Psoas muscle (tissue), 8 donors: Measurements from ENCODE around the gene ASTN2. TPM values are rescaled to one million over a fixed set of nuclear protein-coding genes. Genes with fewer than 3 reads are reported as not detected.

Experiments used
- ATAC-seq, 4 donors: fragments of 200-7000 bp; cut with Tn5 transposase; one replicate each; pipeline ENCODE4 v1.9.1; 2020; ENCODE audit warnings: moderate library complexity in 3 of 4, mild to moderate bottlenecking in 2 of 4
- DNase-seq, 2 donors: peaks; one replicate each; pipeline ENCODE4 v3.0.0-alpha.2; 2020
- H3K27ac ChIP-seq: fragments of 200-600 bp; one replicate; pipeline ENCODE4 v1.8.0; 2022
- H3K27me3 ChIP-seq, 3 donors: fragments of 200-600 bp in 1 of 3; one replicate each; pipeline versions ENCODE4 v1.6.1 to v1.8.0; 2013 to 2022; ENCODE audit warnings: low read length in 2 of 3, mild to moderate bottlenecking in 2 of 3, moderate library complexity in 1 of 3; ENCODE audit not compliant: insufficient read depth in 3 of 3
- H3K36me3 ChIP-seq, 2 donors: fragments of 200-600 bp in 1 of 2; one replicate each; pipeline versions ENCODE4 v1.6.1 to v1.8.0; 2013 to 2022; ENCODE audit warnings: low read depth in 1 of 2, mild to moderate bottlenecking in 1 of 2, moderate library complexity in 1 of 2; ENCODE audit not compliant: insufficient read depth in 1 of 2
- H3K4me1 ChIP-seq: fragments of 200-600 bp; one replicate; pipeline ENCODE4 v1.8.0; 2022
- H3K4me3 ChIP-seq: fragments of 200-600 bp; one replicate; pipeline ENCODE4 v1.8.0; 2022; ENCODE audit warnings: mild to moderate bottlenecking
- H3K9me3 ChIP-seq: fragments of 200-600 bp; one replicate; pipeline ENCODE4 v1.8.0; 2022
- WGBS, 3 donors: extraction: QIAGEN DNeasy Blood & Tissue Kit; methylation state at CpG; one replicate each; pipeline versions ENCODE4 v1.1.6 to v1.1.7; 2013; 5-methylcytosine and 5-hydroxymethylcytosine counted together
- intact Hi-C, 2 donors: fragments of 100-400 bp; cut with DNase I; formaldehyde crosslinking; loops; one replicate each; pipeline versions ENCODE4 v1.11.0 to v1.14.2; 2022
- polyA plus RNA-seq, 3 donors: library from polyadenylated mRNA; stranded (reverse); fragments of 200-250 nt; gene quantifications; one replicate each; pipeline ENCODE4 v1.2.3, GENCODE V29; 2013
- total RNA-seq, 4 donors: library from RNA; stranded (reverse); fragmentation: NEBNext Ultra II Directional in 2 of 4; extraction: Animal tissue kit (Norgen Biotek cat#: 25700) in 2 of 4; gene quantifications; one replicate each; pipeline versions ENCODE4 v1.2.1 to v1.2.4, GENCODE V29; 2021 to 2023
- TF ChIP-seq, protein P1 (sequence below): fragments of 200-600 bp; IDR thresholded peaks from one replicate; pipeline ENCODE4 v1.8.0; 2022; ENCODE audit warnings: antibody characterized with exemption
- donor health status: healthy with polysubstance abuse.
- donor health status: DM: no; HTN: no; CAD: no; lungs with moderate emphysema.
- donor health status: Bipolar disorder and iron deficiency.
- donor health status: healthy.
- donor health status: DM: yes; HTN: yes; CAD: no.
- donor health status: DM: no; HTN: no; CAD: no.
- donor health status: DM: no; HTN: no; CAD: no.
- donor health status: DM: yes; HTN: yes; CAD: no.

Gene ASTN2
- total and polyA plus RNA-seq, 7 donors = 2.0 to 10.3 (median 3.3) TPM

DNA sequence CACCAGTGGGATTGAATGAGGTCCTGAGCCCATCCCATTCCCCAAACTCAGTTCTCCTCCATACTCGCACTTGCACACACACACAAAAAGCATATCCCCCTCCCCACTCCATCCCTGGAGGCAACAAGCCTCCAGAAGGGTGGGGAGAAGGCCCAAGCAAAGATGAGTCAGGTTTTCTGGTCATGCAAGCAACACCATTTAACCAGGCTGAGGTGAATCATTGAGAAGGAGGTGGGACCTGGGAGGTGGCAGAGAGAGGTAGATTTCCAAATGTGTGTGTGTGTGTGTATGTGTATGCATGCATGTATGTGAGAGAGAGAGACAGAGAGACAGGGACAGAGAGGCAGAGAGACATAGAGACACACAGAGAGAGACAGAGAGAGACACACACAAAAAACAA, 913.0 kb downstream of the ASTN2 start:
- intact Hi-C loops = no loop called here
- WGBS, 3 donors = 78 to 93% (median 89%) methylated on average over 1 of the region's 1 CpG
- Histone ChIP-seq H3K27me3 (no peaks in the 10 kb centered on the region), H3K4me1 (no peaks in the 10 kb centered on the region), H3K9me3 (no peaks in the 10 kb centered on the region), H3K36me3 (no peaks in the 10 kb centered on the region), H3K27ac (no peak overlapping the region), H3K4me3 (no peak overlapping the region)
- DNase-seq = no peak
- TF ChIP-seq, protein P1, sequence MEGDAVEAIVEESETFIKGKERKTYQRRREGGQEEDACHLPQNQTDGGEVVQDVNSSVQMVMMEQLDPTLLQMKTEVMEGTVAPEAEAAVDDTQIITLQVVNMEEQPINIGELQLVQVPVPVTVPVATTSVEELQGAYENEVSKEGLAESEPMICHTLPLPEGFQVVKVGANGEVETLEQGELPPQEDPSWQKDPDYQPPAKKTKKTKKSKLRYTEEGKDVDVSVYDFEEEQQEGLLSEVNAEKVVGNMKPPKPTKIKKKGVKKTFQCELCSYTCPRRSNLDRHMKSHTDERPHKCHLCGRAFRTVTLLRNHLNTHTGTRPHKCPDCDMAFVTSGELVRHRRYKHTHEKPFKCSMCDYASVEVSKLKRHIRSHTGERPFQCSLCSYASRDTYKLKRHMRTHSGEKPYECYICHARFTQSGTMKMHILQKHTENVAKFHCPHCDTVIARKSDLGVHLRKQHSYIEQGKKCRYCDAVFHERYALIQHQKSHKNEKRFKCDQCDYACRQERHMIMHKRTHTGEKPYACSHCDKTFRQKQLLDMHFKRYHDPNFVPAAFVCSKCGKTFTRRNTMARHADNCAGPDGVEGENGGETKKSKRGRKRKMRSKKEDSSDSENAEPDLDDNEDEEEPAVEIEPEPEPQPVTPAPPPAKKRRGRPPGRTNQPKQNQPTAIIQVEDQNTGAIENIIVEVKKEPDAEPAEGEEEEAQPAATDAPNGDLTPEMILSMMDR = no peak
- no peak for ATAC-seq

DNA sequence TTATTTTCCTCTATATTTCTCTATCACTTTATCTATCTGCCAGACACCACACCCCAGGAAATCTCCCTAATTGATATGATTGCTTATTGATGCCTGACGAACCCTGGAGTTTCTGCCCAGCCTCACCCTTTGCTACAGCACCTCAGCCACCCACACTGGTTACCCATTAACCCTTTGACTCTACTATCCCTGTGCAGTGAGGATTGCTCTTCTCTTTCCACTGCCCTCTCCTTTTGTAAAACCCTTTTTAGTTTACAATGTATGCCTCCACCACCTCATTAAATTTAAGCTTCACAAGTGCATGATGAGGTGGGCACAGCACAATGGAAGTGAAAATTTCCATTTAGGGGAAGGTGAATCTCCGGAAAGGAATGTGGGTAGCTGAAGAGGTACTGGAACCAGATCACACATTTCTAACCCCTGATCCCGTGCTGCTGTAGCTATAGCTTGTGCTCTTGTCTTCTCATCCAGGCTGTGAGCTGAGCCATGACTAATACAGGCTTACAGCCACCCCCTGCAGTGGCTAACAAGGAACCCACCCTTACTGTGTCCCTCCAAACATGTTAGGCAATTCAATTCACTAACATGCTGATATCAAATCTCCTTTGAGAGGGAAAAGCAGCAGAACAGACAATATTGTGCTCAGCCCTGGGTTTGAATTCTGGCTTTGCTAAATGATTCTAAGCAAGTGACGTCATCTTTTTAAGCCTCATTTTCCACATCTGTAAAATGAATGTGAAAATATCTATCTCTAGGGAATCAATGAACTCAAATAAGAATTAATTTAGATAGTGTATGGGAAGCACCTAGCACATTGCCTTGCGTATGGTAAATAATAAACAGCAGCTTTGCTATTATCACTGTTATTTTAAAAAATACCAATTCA, 914.6 kb downstream of the ASTN2 start:
- no peaks in the 10 kb centered on the region for H3K9me3 ChIP-seq

DNA sequence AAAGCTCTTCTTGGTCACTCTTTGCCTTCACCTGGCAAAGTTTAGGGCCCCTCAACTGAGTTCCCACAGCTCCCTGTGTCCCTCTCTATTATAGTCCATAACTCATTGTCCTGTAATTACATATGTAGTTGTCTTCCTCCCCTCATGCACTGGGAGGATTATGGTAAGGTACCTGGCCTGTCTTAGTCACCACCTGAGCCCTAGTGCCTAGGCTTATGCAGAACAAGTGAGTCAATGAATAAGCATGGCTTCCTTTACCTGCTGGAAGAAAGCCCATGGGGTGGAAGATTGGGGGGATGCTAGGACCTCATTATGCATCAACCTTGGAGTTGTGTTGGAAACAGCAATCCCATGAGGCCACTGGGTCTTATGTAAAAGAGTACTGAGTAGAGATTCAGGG, 915.4 kb downstream of the ASTN2 start:
- Histone ChIP-seq H3K4me3 (no peak overlapping the region), H3K27me3 (no peaks in the 10 kb centered on the region), H3K36me3 (no peaks in the 10 kb centered on the region), H3K9me3 (no peaks in the 10 kb centered on the region), H3K27ac (no peak overlapping the region), H3K4me1 (no peaks in the 10 kb centered on the region)
- TF ChIP-seq, protein P1 = no peak
- ATAC-seq (no peak), DNase-seq (no peak)
- intact Hi-C loops = loop anchor here (5.0 to 10.0 kb wide), 6 partner anchors 75 to 907 kb away; partner anchors contain the start of gene PAPPA (in 1 of the 2)

More for the DNA sequence above, 914.6 kb downstream of the ASTN2 start:
- Histone ChIP-seq H3K4me3 (no peak overlapping the region), H3K36me3 (no peaks in the 10 kb centered on the region), H3K27me3 (no peaks in the 10 kb centered on the region), H3K27ac (no peak overlapping the region), H3K4me1 (no peaks in the 10 kb centered on the region)
- ATAC-seq (peak in 1 of 4 donors; percentile 37), DNase-seq (no peak)
- intact Hi-C loops = loop anchor here (5.0 to 10.0 kb wide), 6 partner anchors 75 to 908 kb away; partner anchors contain the start of gene PAPPA (in 1 of the 2)
- WGBS, 3 donors = 67 to 82% (median 79%) methylated on average over 5 of the region's 5 CpGs
- TF ChIP-seq, protein P1 = no peak

DNA sequence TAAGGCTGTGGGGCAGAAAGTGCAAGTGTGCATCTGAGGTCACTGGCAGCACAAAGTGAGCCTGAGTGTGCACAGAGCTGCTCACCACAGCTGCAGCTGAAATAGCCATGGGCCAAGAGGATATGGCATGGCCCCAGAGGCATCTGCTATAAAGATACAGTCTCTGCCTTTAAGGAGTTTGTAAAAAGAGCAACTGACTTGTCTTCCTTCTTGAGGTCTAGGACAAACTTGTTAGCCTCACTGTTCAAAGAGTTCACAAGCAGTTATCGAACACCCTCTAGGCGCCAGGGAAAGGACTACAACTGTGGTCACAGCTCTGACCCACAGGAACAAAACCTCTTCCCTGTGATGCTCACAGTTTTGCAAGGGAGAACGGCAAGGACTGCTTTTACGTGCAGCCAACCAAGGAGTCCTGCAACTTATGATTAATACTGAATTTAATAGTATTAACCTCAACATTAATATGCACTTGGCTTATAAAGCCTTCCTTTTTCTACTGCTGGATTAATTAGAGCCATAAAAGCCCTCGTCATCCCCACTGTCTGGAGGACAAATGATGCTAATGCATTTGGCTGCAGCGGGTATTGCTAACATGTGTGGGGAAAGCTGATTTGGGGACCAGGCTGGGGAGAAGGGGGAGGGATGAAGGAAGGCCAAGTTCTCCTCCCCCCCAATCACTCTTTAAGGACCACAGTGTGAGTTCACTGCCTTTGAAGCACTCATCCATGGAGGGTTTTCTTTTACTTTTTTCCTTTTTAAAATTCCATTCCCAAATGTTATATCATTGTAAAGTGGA, 917.6 kb downstream of the ASTN2 start:
- WGBS, 3 donors = 45 to 58% (median 46%) methylated on average over 6 of the region's 6 CpGs
- Histone ChIP-seq H3K27ac (no peak overlapping the region), H3K4me3 (no peak overlapping the region), H3K4me1 (no peaks in the 10 kb centered on the region), H3K9me3 (no peaks in the 10 kb centered on the region), H3K27me3 (no peaks in the 10 kb centered on the region), H3K36me3 (no peaks in the 10 kb centered on the region)
- ATAC-seq (no peak), DNase-seq (no peak)
- TF ChIP-seq, protein P1 = no peak
- intact Hi-C loops = loop anchor here (5.0 to 10.0 kb wide), 6 partner anchors 78 to 905 kb away; partner anchors contain the start of gene PAPPA (in 1 of the 2)
